GM21423 (cell line): ENCODE results near the gene KRT79.
A peak's percentile ranks its signal among the peaks of the same experiment; 100 is the strongest.
"Not testable (repeated sequence)": the region's sequence is repeated elsewhere in the genome, so short reads cannot be mapped to it uniquely, and the experiment has no call there.

ENCODE experiments used
- ATAC-seq: cut with Tn5 transposase; IDR thresholded peaks from one replicate; pipeline ENCODE4 v1.9.1; 2021; ENCODE audit warnings: mild to moderate bottlenecking, moderate library complexity; ENCODE audit not compliant: unreplicated experiment

The KRT79 gene

DNA sequence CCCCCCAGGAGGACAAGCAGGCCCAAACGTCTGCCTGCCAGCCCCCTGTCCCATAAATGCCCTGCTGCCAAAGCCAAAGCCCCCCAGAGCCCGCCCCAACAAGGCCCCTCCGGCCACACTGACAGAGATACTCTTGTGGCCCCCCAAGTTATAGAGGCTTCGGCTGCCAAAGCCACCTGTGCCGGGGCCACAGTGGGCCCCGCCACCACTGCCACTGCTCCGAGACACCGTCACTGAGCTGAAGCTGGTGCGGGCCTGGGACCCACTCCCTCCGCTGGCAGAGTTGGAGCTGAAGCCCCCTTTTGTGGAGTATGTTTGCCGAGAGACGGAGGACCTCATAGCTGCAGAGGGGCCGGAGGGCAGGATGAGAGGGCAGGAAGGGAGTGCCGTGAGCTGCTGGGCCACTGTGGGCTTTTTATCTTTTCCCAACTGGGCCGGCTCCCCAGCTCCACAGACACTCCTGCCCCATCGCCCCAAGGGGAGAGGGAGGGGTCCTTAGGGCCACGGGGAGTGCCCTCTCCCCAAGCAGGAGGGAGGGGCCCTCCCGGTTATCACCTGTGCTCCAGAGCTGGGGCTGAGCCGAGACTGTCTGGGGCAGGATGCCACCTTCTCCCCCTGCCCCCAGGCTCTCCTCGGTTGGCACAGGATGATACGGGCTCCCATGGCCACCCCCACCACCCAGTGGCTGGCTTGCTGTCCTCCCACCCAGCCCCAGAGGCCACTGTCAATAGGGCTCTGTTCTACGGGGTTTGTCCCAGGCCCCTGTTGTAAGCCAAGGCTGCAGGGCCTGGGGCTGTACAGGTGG is at the start of gene KRT79:
Gene KRT79, minus strand, starts transcription at position 390 of the 805 bp plus-strand sequence. Its CDS starts 51 bp downstream, at position 339.
- ATAC-seq: no peak

- ATAC-seq: not testable (repeated sequence)
Observed at GRCh38 chr12:52880499-52880898, 46.4 kb upstream of the KRT79 start.

- ATAC-seq: peak; percentile 58
Observed at GRCh38 chr12:52879394-52880351, 45.6 kb upstream of the KRT79 start.

GRCh38 chr12:52878507-52879393 is 44.6 kb upstream of the KRT79 start:
- ATAC-seq: no peak

- ATAC-seq: no peak
Observed at GRCh38 chr12:52877242-52877641, 43.1 kb upstream of the KRT79 start.

GRCh38 chr12:52876372-52876771 is 42.3 kb upstream of the KRT79 start:
- ATAC-seq: no peak

DNA sequence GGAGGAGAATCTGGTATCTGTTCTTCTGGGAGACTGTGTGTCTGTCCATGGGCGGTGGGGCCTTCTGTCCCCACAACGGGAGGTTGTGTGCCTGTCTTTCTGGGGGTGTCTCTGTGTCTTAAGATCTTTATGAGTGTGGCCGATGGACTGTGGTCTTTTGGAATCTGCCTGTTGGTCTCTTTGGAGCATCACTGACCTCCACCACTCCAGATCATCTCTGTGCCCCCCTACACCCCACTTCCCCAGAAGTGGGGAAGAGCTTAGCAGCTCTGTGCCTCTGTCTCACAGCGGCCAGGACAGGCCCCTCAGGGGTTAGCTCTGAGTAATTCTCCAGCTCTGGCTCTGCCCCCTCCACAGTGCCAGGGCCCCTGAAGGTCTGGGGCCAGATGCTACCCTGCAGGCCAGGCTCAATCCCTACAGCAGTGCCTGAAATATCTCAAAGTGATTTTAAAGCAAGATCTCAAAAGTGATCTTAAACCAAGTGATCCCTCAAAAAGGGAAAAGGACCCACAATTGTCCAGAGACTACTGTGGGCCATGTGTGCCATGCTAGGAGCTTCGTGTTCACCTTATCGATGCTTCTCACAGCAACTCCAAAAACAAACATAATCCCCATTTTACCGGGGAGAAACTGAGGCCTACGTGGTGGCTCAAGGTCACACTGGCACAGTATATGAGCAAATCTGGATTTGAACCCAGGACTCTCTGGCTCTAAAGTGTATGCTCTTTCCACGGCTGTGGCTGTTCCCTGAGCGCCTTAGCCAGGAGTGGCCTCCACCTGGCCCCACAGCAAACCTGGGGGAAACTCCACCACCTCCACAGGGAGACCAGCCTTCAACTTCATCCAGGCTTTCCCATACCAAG is 40.7 kb upstream of the KRT79 start:
- ATAC-seq: no peak

DNA sequence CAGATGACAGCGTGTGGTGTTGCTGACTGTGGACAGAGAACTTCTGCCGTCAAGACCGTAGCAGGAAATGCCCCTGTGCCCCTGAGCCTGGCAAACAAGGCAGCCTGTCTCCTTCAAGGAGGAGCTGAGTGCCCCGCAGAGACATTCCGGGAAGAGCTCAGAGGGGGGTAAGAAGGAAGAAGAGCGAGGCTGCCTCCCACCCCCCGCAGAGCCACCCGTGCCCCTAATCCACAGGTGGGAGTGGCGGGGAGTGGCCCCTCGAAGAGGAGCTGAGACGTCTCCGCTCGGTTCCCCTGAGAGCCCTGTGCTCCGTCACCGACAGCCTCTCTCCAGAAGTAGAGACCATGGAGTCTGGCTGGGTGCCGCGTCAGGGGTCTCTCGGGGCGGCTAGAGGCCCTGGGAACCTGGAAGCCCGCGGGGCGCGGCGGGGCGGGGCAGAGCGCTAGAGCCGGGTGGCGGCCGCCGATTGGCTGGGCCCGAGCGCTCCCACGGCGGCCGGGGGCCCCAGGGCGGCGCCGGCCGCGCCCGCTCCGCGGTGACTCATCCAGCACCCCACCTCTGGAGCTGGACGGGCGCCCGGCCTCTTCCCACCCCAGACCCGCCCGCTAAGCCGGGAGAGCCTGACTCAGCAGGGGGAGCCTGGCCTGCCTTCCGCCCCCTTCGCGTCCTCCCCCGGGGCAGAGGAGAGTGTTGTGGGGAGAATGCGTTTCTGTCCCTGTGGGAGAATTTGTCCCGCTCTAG is 39.9 kb upstream of the KRT79 start:
- no peak for ATAC-seq

GRCh38 chr12:52873513-52873831 is 39.4 kb upstream of the KRT79 start:
- ATAC-seq: no peak

DNA sequence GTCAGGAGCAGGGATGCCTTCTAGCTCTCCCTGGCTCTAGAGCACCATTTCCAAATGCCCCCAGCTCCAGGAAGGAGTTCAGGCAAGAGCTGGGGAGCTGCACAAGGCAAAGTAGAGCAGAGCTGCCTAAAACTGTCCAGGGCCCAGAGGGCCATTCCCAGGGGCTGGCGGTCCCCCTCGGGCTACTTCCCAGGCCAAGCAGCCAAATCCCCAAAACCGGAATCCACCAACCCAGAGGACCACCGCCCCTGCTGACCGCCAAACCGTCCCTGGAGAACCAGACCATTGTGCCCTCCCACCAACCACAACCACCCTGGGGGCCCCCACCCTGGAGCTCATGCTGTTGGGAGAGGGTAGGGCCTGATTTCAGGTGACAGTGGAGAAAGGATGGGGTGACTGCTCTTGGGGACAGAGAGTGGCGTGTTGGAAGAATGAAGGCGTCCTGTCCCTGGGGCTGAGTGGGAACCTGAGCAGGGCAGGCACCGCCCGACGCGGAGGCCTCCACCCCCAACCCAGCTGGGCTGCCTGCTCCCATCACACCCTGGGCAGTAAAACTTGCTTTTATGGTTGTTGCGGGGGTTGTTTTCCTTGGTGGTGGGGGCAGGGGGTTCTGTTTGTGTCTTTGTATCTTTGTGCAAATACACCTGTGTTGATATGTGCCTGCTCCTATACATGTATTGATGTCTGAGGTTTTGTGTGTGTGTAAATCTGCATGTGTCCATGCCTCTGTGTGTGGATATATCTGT is 38.7 kb upstream of the KRT79 start:
- ATAC-seq: no peak

GRCh38 chr12:52871291-52872039 is 37.4 kb upstream of the KRT79 start:
- ATAC-seq: no peak

DNA sequence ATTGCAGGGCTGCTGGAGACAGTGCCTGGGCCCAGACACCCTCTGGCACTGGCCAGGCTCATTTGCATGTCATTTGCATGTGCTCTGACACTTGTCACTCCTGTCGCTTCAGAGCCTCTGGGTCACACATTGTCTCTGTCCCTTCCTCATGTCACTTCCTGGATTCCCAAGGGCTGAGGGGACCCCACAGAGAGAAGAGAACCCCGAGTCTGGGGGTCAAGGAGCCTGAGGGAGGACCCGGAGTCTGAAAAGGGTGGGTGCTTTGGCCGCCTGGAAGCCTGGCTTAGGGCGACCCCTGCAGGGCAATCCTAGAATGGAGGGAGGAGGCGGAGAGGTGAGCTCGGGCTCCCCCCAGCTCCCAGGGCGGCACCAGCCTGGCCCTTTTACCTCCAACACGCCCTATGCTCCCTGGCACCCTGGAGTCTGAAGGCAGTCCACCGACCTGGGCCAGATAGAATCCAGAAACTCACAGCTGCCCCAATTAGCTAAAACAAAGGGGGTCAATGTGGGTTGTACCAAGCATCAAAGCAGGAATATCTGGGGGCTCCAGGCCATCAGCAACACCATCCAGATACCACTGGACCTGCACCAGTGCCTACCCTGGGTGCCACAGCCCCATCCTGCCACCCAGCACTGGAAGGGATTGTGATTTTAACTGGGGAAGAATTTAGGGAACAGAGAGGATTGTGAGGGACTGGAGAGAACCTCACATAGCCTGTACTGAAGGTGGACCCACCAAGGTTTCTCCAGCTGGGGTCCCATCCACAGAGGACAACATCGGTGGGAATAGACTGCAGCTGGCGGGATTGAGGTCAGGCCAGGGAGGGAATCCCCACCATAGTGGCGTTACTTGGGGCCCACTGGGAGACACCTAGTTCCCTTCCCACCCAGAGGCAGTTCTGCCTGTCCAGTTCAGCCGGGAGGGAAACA is 36.5 kb upstream of the KRT79 start:
- peak; percentile 50 for ATAC-seq

DNA sequence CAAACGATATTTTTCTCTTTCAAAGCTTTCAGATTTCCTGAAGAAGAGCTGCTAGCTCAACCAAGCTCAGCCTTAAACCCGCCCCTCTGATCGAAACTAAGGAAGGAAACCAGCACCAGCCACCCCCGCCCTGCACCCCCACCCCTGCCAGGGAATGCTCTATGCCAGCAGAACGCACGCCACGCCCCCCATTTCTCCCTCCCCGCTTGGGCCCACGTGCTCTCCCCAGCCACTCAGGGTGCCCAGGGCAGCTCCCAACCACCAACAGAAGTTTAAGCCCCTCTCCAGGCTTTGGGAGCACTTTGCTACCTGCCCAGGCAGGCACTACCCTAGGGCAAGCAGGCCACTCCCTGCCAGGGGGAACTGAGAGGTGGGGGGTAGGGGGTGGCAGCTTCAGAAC is 33.5 kb upstream of the KRT79 start:
- no peak for ATAC-seq

DNA sequence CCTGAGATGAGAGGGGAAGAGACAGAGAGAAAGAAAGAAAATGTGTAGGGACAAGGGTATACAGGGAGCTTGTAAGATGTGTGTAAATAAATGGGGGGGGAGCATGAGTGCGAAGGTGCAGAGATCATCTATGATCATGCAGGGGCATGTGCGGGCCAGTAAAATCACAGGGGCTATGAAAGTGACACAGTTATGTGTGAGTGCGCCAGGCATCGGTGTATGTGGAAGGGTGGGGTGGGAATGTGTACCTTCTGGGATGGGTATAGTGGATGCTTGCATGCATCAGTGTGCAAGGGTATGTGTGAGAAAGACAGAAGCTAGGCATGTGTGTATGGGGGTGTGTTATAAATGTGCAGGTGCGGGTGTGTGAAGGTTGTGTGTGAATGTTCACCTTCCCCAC is 33.0 kb upstream of the KRT79 start:
- no peak for ATAC-seq

DNA sequence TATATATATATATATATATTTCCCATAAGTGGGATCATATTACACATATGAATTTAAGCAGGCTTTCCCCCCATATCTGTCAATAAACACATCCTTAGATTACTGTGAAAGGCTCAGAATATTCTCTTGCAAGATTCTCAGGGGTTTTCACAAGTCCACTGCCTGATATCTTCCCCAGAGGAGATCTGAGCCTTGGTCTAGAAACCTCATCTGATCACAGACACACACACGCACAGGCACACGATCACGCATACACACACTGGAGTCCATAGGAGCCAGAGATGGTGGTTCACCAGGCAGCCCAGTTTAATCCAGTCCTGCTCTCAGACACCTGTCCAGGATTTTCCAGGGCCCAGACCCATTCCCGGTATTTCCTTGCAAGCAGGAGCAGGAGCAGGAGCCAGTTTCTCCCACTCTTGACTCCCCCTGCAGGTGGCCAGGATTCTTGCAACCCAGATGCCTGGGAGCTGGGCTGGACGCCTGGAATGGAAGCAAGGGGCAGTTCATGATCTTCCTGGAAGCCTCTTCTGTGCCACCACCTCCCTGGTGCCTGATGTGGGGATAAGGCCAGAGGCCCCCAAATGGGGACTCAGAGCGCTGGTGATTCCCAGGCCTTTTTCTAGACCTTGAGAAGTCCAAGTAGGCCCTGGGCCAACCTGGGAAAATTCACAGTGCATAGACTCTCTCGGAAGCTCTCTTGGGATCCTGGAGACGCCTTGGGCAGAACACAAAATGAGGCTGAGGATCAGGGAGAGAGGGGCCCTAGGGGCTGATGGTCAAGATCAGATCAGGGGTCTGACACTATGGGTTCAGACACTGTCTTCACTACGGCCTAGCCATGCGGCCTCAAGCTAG is 31.2 kb upstream of the KRT79 start:
- ATAC-seq: no peak

DNA sequence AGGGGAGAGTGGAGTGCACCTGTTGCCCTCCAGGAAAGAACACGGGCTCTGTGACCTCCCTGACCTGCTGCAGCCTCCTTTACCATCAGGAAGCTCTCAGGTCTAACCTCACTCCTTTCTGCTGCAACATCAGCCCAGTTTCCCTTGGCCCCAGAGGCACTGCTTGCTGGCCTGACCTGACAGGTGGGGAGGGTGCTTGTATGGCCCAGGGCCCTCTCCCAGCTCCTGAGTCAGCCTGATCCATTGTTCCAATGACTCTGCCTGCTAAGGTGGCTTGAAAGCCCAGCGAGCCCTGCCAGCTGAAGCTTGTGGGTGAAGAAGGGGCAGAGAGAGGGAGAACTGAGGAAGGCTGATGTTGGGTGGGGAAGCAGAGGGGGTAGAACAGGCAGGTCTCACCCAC is 27.9 kb upstream of the KRT79 start:
- no peak for ATAC-seq
